Skeletal muscle satellite cell (primary cell): ENCODE measurements around the gene C4orf51.
"Not testable (repeated sequence)": the region's sequence is repeated elsewhere in the genome, so short reads cannot be mapped to it uniquely, and the experiment has no call there.

ENCODE experiments used
- H3K27me3 ChIP-seq: 2 replicates; pipeline ENCODE4 v1.7.0; 2013; ENCODE audit warnings: low read length; ENCODE audit not compliant: control insufficient read depth, insufficient read depth
- H3K36me3 ChIP-seq: 2 replicates; pipeline ENCODE4 v1.7.0; 2013; ENCODE audit warnings: mild to moderate bottlenecking, control low read depth, low read length; ENCODE audit not compliant: insufficient read depth
- H3K4me1 ChIP-seq: 2 replicates; pipeline ENCODE4 v1.7.0; 2013; ENCODE audit warnings: low read length; ENCODE audit not compliant: control insufficient read depth, insufficient read depth
- H3K4me2 ChIP-seq: 2 replicates; pipeline ENCODE4 v1.7.0; 2013; ENCODE audit warnings: mild to moderate bottlenecking, low read length
- H3K4me3 ChIP-seq: 2 replicates; pipeline ENCODE4 v1.7.0; 2013; ENCODE audit warnings: low read length
- H3K9ac ChIP-seq: 2 replicates; pipeline ENCODE4 v1.7.0; 2013; ENCODE audit warnings: mild to moderate bottlenecking, low read depth, low read length, moderate library complexity
- H3K9me3 ChIP-seq: replicated peaks from 2 replicates; pipeline ENCODE4 v1.7.0; 2013; ENCODE audit warnings: mild to moderate bottlenecking, control low read depth, low read length

C4orf51 gene

GRCh38 chr4:145679520-145679919, 426 bp upstream of the C4orf51 start:
- H3K4me2 ChIP-seq: peak overlapping the region; percentile 68
- H3K9ac ChIP-seq: peak overlapping the region; percentile 12
- H3K27me3 ChIP-seq: no peaks in the 10 kb centered on the region
- H3K4me1 ChIP-seq: peaks cover 19% of the 10 kb centered on the region
- no peaks in the 10 kb centered on the region for H3K36me3 ChIP-seq
- H3K9me3 ChIP-seq: no peaks in the 10 kb centered on the region
- no peak overlapping the region for H3K4me3 ChIP-seq

GRCh38 chr4:145680902-145681301, 956 bp downstream of the C4orf51 start:
- Histone ChIP-seq H3K9me3 (no peaks in the 10 kb centered on the region), H3K4me1 (peaks cover 19% of the 10 kb centered on the region)

GRCh38 chr4:145681518-145681917, 1.6 kb downstream of the C4orf51 start:
- no peak overlapping the region for H3K9ac ChIP-seq
- no peaks in the 10 kb centered on the region for H3K36me3 ChIP-seq
- no peaks in the 10 kb centered on the region for H3K9me3 ChIP-seq
- no peak overlapping the region for H3K4me2 ChIP-seq
- H3K4me3 ChIP-seq: no peak overlapping the region
- no peaks in the 10 kb centered on the region for H3K27me3 ChIP-seq
- H3K4me1 ChIP-seq: peaks cover 19% of the 10 kb centered on the region

More at GRCh38 chr4:145680902-145681301, 956 bp downstream of the C4orf51 start:
- Histone ChIP-seq H3K9ac (no peak overlapping the region), H3K4me3 (no peak overlapping the region), H3K4me2 (no peak overlapping the region), H3K36me3 (no peaks in the 10 kb centered on the region), H3K27me3 (no peaks in the 10 kb centered on the region)

- Histone ChIP-seq H3K9me3 (no peaks in the 10 kb centered on the region), H3K9ac (no peak overlapping the region), H3K36me3 (no peaks in the 10 kb centered on the region)
Observed at GRCh38 chr4:145681956-145682355, 2.0 kb downstream of the C4orf51 start.

GRCh38 chr4:145686991-145687390, 7.0 kb downstream of the C4orf51 start:
- Histone ChIP-seq H3K36me3 (no peaks in the 10 kb centered on the region), H3K27me3 (no peaks in the 10 kb centered on the region), H3K4me1 (no peaks in the 10 kb centered on the region), H3K9me3 (no peaks in the 10 kb centered on the region), H3K4me2 (no peak overlapping the region), H3K9ac (no peak overlapping the region), H3K4me3 (no peak overlapping the region)

More at GRCh38 chr4:145681956-145682355, 2.0 kb downstream of the C4orf51 start:
- Histone ChIP-seq H3K27me3 (no peaks in the 10 kb centered on the region), H3K4me2 (no peak overlapping the region), H3K4me1 (peaks cover 19% of the 10 kb centered on the region), H3K4me3 (no peak overlapping the region)

GRCh38 chr4:145690610-145691009, 10.7 kb downstream of the C4orf51 start:
- Histone ChIP-seq H3K36me3 (no peaks in the 10 kb centered on the region), H3K9ac (no peak overlapping the region), H3K27me3 (no peaks in the 10 kb centered on the region), H3K9me3 (no peaks in the 10 kb centered on the region), H3K4me1 (no peaks in the 10 kb centered on the region), H3K4me3 (no peak overlapping the region), H3K4me2 (no peak overlapping the region)

GRCh38 chr4:145691416-145691815, 11.5 kb downstream of the C4orf51 start:
- not testable (repeated sequence) for H3K27me3 ChIP-seq, H3K4me1 ChIP-seq, H3K4me3 ChIP-seq, H3K4me2 ChIP-seq, H3K36me3 ChIP-seq, H3K9me3 ChIP-seq, H3K9ac ChIP-seq

GRCh38 chr4:145694929-145695328, 15.0 kb downstream of the C4orf51 start:
- H3K4me3 ChIP-seq: no peak overlapping the region
- H3K27me3 ChIP-seq: no peaks in the 10 kb centered on the region
- H3K9me3 ChIP-seq: no peaks in the 10 kb centered on the region
- no peak overlapping the region for H3K9ac ChIP-seq
- H3K4me2 ChIP-seq: no peak overlapping the region
- H3K4me1 ChIP-seq: no peaks in the 10 kb centered on the region
- H3K36me3 ChIP-seq: no peaks in the 10 kb centered on the region

- Histone ChIP-seq H3K4me2 (no peak overlapping the region), H3K9ac (no peak overlapping the region), H3K36me3 (no peaks in the 10 kb centered on the region), H3K9me3 (no peaks in the 10 kb centered on the region), H3K27me3 (no peaks in the 10 kb centered on the region), H3K4me3 (no peak overlapping the region), H3K4me1 (no peaks in the 10 kb centered on the region)
Observed at GRCh38 chr4:145697332-145697731, 17.4 kb downstream of the C4orf51 start.

GRCh38 chr4:145698507-145698906, 18.6 kb downstream of the C4orf51 start:
- H3K9ac ChIP-seq: no peak overlapping the region
- H3K4me2 ChIP-seq: no peak overlapping the region
- H3K27me3 ChIP-seq: no peaks in the 10 kb centered on the region
- no peaks in the 10 kb centered on the region for H3K4me1 ChIP-seq
- H3K4me3 ChIP-seq: no peak overlapping the region
- H3K36me3 ChIP-seq: no peaks in the 10 kb centered on the region
- H3K9me3 ChIP-seq: no peaks in the 10 kb centered on the region

GRCh38 chr4:145703850-145704497, 24.0 kb downstream of the C4orf51 start:
- Histone ChIP-seq H3K27me3 (no peaks in the 10 kb centered on the region), H3K4me1 (no peaks in the 10 kb centered on the region), H3K4me2 (no peak overlapping the region), H3K36me3 (no peaks in the 10 kb centered on the region), H3K4me3 (no peak overlapping the region), H3K9ac (no peak overlapping the region), H3K9me3 (no peaks in the 10 kb centered on the region)

- no peaks in the 10 kb centered on the region for H3K27me3 ChIP-seq
- no peaks in the 10 kb centered on the region for H3K9me3 ChIP-seq
- peaks cover 11% of the 10 kb centered on the region for H3K4me1 ChIP-seq
- no peak overlapping the region for H3K4me3 ChIP-seq
- peak overlapping the region; percentile 20 for H3K4me2 ChIP-seq
- no peaks in the 10 kb centered on the region for H3K36me3 ChIP-seq
- no peak overlapping the region for H3K9ac ChIP-seq
Observed at GRCh38 chr4:145709336-145709735, 29.4 kb downstream of the C4orf51 start.
